Dermis microvascular lymphatic vessel endothelial cell (primary cell): ENCODE data around the gene APOD. TPM values are rescaled to one million over a fixed set of nuclear protein-coding genes. Genes with fewer than 3 reads are reported as not detected.

Experiments used
- DNase-seq, 2 donors: peaks; one replicate each; pipeline versions ENCODE4 v3.0.0 to v3.0.0-alpha.2; 2010; ENCODE audit warnings: low read depth in 2 of 2
- total RNA-seq: library from RNA; depleted of rRNA; stranded (reverse); fragments of >200 nt; gene quantifications from 2 replicates; pipeline ENCODE4 v1.2.1, GENCODE V29; 2014

APOD gene
- total RNA-seq, 1 donor from 2014 or later: 14.5 TPM

- no peak for DNase-seq
Measured at GRCh38 chr3:195526492-195526891, 57.2 kb downstream of the APOD start.

GRCh38 chr3:195524171-195524896 is 59.4 kb downstream of the APOD start:
- peak in 1 of 2 donors; percentile 11 for DNase-seq

DNA sequence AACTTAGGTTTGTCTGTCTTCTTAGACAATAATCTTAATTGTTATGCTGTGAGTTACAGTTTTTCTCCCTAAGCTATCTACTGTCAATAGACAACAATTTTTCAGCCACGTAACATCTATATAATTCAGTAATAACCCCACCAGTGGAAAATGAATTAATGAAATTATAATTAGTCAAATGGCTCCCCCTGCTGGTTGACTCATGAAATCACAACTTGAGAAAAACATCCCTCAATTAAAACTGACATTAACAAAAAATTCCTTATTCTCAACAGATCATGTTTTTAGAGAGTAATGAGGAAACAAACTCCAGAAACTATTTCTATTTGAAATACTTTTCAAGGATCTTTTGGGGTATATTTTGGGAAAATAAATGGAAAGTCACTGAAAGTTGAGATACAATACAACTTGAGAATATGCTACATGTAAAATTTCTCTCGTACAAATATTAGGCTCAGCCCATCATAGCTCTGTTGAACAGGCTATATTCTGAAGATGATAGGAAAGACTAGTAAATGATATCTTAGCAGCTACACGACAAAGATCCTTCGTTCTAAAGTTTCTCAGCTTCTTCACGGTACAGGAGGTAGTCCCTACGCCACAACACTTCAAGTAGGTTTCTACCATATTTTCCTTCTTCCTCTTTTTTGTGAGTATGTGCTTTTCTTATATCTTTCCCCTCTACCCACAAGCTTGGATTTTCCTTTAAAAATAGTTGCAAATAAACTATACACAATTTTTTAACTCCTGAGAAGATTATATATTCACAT is 61.3 kb downstream of the APOD start:
- peak in 1 of 2 donors; percentile 50 for DNase-seq

Other genes starting within 250 kb of the APOD start
- gene ACAP2, start 140.9 kb downstream of the APOD start, total RNA-seq: 35.0 and 36.2 TPM in 2 replicates
- gene PPP1R2, start 40.6 kb downstream of the APOD start, total RNA-seq: 112 and 255 TPM in 2 replicates
- gene MUC20, start 137.0 kb upstream of the APOD start, total RNA-seq: under 0.01 TPM in 1 of 2 replicates, not detected in the other
- gene MUC4, start 228.0 kb upstream of the APOD start, total RNA-seq: not detected in 2 replicates